ENCODE results near the gene TNK1.

Gene TNK1

GRCh38 chr17:7413346-7413985 is 32.6 kb downstream of the TNK1 start:
- no peaks in the 10 kb centered on the region for H3K27me3 ChIP-seq (ENCODE audit: control insufficient read depth, insufficient read depth, low read length)
- H3K4me1 ChIP-seq (ENCODE audit: control insufficient read depth, insufficient read depth, low read length), result peaks cover 2% of the 10 kb centered on the region; the same call in 1 of the 2 replicates
- DNase-seq (ENCODE audit: low read depth, low spot score), result no peak
- no peaks in the 10 kb centered on the region for H3K9me3 ChIP-seq (ENCODE audit: control insufficient read depth, insufficient read depth, low read length)
- H3K36me3 ChIP-seq (ENCODE audit: control insufficient read depth, insufficient read depth, low read length), result peaks cover 41% of the 10 kb centered on the region
- WGBS (ENCODE audit: insufficient coverage, insufficient read length), result no CpG with 5 or more reads among the region's 6 CpGs
- H3K4me3 ChIP-seq (ENCODE audit: low read length), result no peak overlapping the region
- no peak overlapping the region for H3K27ac ChIP-seq (ENCODE audit: low read length)

- Histone ChIP-seq H3K27me3 (ENCODE audit: control insufficient read depth, insufficient read depth, low read length) (no peaks in the 10 kb centered on the region), H3K36me3 (ENCODE audit: control insufficient read depth, insufficient read depth, low read length) (peaks cover 29% of the 10 kb centered on the region), H3K4me1 (ENCODE audit: control insufficient read depth, insufficient read depth, low read length) (peaks cover 2% of the 10 kb centered on the region; the same call in 1 of the 2 replicates), H3K9me3 (ENCODE audit: control insufficient read depth, insufficient read depth, low read length) (no peaks in the 10 kb centered on the region), H3K27ac (ENCODE audit: low read length) (no peak overlapping the region), H3K4me3 (ENCODE audit: low read length) (no peak overlapping the region)
- WGBS (ENCODE audit: insufficient coverage, insufficient read length), result no CpG with 5 or more reads among the region's 14 CpGs
- DNase-seq (ENCODE audit: low read depth, low spot score), result no peak
Measured at GRCh38 chr17:7414837-7415236, 33.9 kb downstream of the TNK1 start.

- WGBS (ENCODE audit: insufficient coverage, insufficient read length), result no CpG with 5 or more reads among the region's 23 CpGs
- Histone ChIP-seq H3K4me1 (ENCODE audit: control insufficient read depth, insufficient read depth, low read length) (peaks cover 5% of the 10 kb centered on the region), H3K4me3 (ENCODE audit: low read length) (no peak overlapping the region), H3K27ac (ENCODE audit: low read length) (no peak overlapping the region), H3K9me3 (ENCODE audit: control insufficient read depth, insufficient read depth, low read length) (no peaks in the 10 kb centered on the region), H3K36me3 (ENCODE audit: control insufficient read depth, insufficient read depth, low read length) (peaks cover 21% of the 10 kb centered on the region), H3K27me3 (ENCODE audit: control insufficient read depth, insufficient read depth, low read length) (no peaks in the 10 kb centered on the region)
- no peak for DNase-seq (ENCODE audit: low read depth, low spot score)
Measured at GRCh38 chr17:7415784-7416183, 34.9 kb downstream of the TNK1 start.

GRCh38 chr17:7416323-7416722 is 35.4 kb downstream of the TNK1 start:
- Histone ChIP-seq H3K4me1 (ENCODE audit: control insufficient read depth, insufficient read depth, low read length) (peaks cover 5% of the 10 kb centered on the region), H3K36me3 (ENCODE audit: control insufficient read depth, insufficient read depth, low read length) (peaks cover 21% of the 10 kb centered on the region), H3K4me3 (ENCODE audit: low read length) (no peak overlapping the region), H3K27me3 (ENCODE audit: control insufficient read depth, insufficient read depth, low read length) (no peaks in the 10 kb centered on the region), H3K27ac (ENCODE audit: low read length) (no peak overlapping the region), H3K9me3 (ENCODE audit: control insufficient read depth, insufficient read depth, low read length) (no peaks in the 10 kb centered on the region)
- no CpG with 5 or more reads among the region's 6 CpGs for WGBS (ENCODE audit: insufficient coverage, insufficient read length)
- DNase-seq (ENCODE audit: low read depth, low spot score), result no peak

- H3K27ac ChIP-seq (ENCODE audit: low read length), result no peak overlapping the region
- DNase-seq (ENCODE audit: low read depth, low spot score), result no peak
- H3K4me3 ChIP-seq (ENCODE audit: low read length), result no peak overlapping the region
- H3K4me1 ChIP-seq (ENCODE audit: control insufficient read depth, insufficient read depth, low read length), result peaks cover 5% of the 10 kb centered on the region
- no CpG with 5 or more reads among the region's 54 CpGs for WGBS (ENCODE audit: insufficient coverage, insufficient read length)
- peaks cover 21% of the 10 kb centered on the region for H3K36me3 ChIP-seq (ENCODE audit: control insufficient read depth, insufficient read depth, low read length)
- no peaks in the 10 kb centered on the region for H3K9me3 ChIP-seq (ENCODE audit: control insufficient read depth, insufficient read depth, low read length)
- no peaks in the 10 kb centered on the region for H3K27me3 ChIP-seq (ENCODE audit: control insufficient read depth, insufficient read depth, low read length)
Measured at GRCh38 chr17:7417056-7417655, 36.3 kb downstream of the TNK1 start.

- Histone ChIP-seq H3K4me3 (ENCODE audit: low read length) (no peak overlapping the region), H3K36me3 (ENCODE audit: control insufficient read depth, insufficient read depth, low read length) (peaks cover 21% of the 10 kb centered on the region), H3K4me1 (ENCODE audit: control insufficient read depth, insufficient read depth, low read length) (peaks cover 5% of the 10 kb centered on the region), H3K27ac (ENCODE audit: low read length) (no peak overlapping the region), H3K27me3 (ENCODE audit: control insufficient read depth, insufficient read depth, low read length) (no peaks in the 10 kb centered on the region), H3K9me3 (ENCODE audit: control insufficient read depth, insufficient read depth, low read length) (no peaks in the 10 kb centered on the region)
- DNase-seq (ENCODE audit: low read depth, low spot score), result no peak
- WGBS (ENCODE audit: insufficient coverage, insufficient read length), result no CpG with 5 or more reads among the region's 18 CpGs
Measured at GRCh38 chr17:7418472-7419152, 37.7 kb downstream of the TNK1 start.

GRCh38 chr17:7419819-7420610 is 39.1 kb downstream of the TNK1 start, which contains the start of gene SPEM1:
Gene SPEM1 (plus strand): TSS chr17:7420324. CDS start chr17:7420385, 61 bp downstream.
- Histone ChIP-seq H3K36me3 (ENCODE audit: control insufficient read depth, insufficient read depth, low read length) (peaks cover 18% of the 10 kb centered on the region), H3K4me3 (ENCODE audit: low read length) (no peak within 1 kb of the TSS), H3K27me3 (ENCODE audit: control insufficient read depth, insufficient read depth, low read length) (no peaks in the 10 kb centered on the region), H3K27ac (ENCODE audit: low read length) (no peak within 1 kb of the TSS), H3K4me1 (ENCODE audit: control insufficient read depth, insufficient read depth, low read length) (peaks cover 5% of the 10 kb centered on the region), H3K9me3 (ENCODE audit: control insufficient read depth, insufficient read depth, low read length) (no peaks in the 10 kb centered on the region)
- no peak for DNase-seq (ENCODE audit: low read depth, low spot score)
- WGBS (ENCODE audit: insufficient coverage, insufficient read length), result no CpG with 5 or more reads among the region's 17 CpGs

- Histone ChIP-seq H3K9me3 (ENCODE audit: control insufficient read depth, insufficient read depth, low read length) (no peaks in the 10 kb centered on the region), H3K27me3 (ENCODE audit: control insufficient read depth, insufficient read depth, low read length) (no peaks in the 10 kb centered on the region), H3K27ac (ENCODE audit: low read length) (no peak overlapping the region), H3K36me3 (ENCODE audit: control insufficient read depth, insufficient read depth, low read length) (peaks cover 11% of the 10 kb centered on the region), H3K4me1 (ENCODE audit: control insufficient read depth, insufficient read depth, low read length) (peaks cover 5% of the 10 kb centered on the region), H3K4me3 (ENCODE audit: low read length) (no peak overlapping the region)
- WGBS (ENCODE audit: insufficient coverage, insufficient read length), result no CpG with 5 or more reads among the region's 16 CpGs
- no peak for DNase-seq (ENCODE audit: low read depth, low spot score)
Measured at GRCh38 chr17:7421186-7421585, 40.3 kb downstream of the TNK1 start.

GRCh38 chr17:7423679-7424078 is 42.8 kb downstream of the TNK1 start:
- DNase-seq (ENCODE audit: low read depth, low spot score), result no peak
- no peaks in the 10 kb centered on the region for H3K9me3 ChIP-seq (ENCODE audit: control insufficient read depth, insufficient read depth, low read length)
- no peaks in the 10 kb centered on the region for H3K27me3 ChIP-seq (ENCODE audit: control insufficient read depth, insufficient read depth, low read length)
- H3K27ac ChIP-seq (ENCODE audit: low read length), result no peak overlapping the region
- peaks cover 4% of the 10 kb centered on the region; the same call in 1 of the 2 replicates for H3K4me1 ChIP-seq (ENCODE audit: control insufficient read depth, insufficient read depth, low read length)
- H3K4me3 ChIP-seq (ENCODE audit: low read length), result no peak overlapping the region
- H3K36me3 ChIP-seq (ENCODE audit: control insufficient read depth, insufficient read depth, low read length), result no peaks in the 10 kb centered on the region
- no CpG with 5 or more reads among the region's 4 CpGs for WGBS (ENCODE audit: insufficient coverage, insufficient read length)

GRCh38 chr17:7425316-7425715 is 44.4 kb downstream of the TNK1 start, which contains the start of gene SPEM2:
Gene SPEM2 (plus strand): TSS chr17:7425616. CDS start chr17:7425689, 73 bp downstream.
- DNase-seq (ENCODE audit: low read depth, low spot score), result no peak
- no peak within 1 kb of the TSS for H3K27ac ChIP-seq (ENCODE audit: low read length)
- H3K36me3 ChIP-seq (ENCODE audit: control insufficient read depth, insufficient read depth, low read length), result no peaks in the 10 kb centered on the region
- no peaks in the 10 kb centered on the region for H3K4me1 ChIP-seq (ENCODE audit: control insufficient read depth, insufficient read depth, low read length)
- no peaks in the 10 kb centered on the region for H3K9me3 ChIP-seq (ENCODE audit: control insufficient read depth, insufficient read depth, low read length)
- no peaks in the 10 kb centered on the region for H3K27me3 ChIP-seq (ENCODE audit: control insufficient read depth, insufficient read depth, low read length)
- WGBS (ENCODE audit: insufficient coverage, insufficient read length), result no CpG with 5 or more reads among the region's 7 CpGs
- no peak within 1 kb of the TSS for H3K4me3 ChIP-seq (ENCODE audit: low read length)

All from iPS DF 6.9 (cell line).